SH-SY5Y (cell line): ENCODE data around the gene GEN1.

Source experiments
- GATA2 ChIP-seq: IDR thresholded peaks from 2 replicates; pipeline ENCODE4 v1.6.1; 2011; ENCODE audit warnings: mild to moderate bottlenecking, low read depth, low read length
- GATA3 ChIP-seq: IDR thresholded peaks from 2 replicates; pipeline ENCODE4 v1.6.1; 2011; ENCODE audit warnings: low read depth, mild to moderate bottlenecking, low read length, moderate library complexity

DNA sequence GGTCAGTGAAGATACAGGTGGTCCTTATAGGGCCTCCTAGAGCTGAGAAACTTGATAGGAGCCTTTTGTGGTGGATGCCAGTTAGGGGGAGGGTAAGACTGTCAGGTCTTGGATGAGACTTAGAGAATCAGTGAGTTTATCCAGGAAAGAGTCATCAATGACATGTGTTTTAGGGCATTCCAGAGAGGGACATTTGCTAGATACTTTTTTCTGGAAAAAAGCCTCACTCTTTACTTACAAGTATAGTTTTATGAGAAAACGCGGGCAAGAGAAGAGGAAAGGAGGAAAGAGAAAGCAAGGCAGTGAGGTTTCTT lies 37.8 kb downstream of the GEN1 start:
- TF ChIP-seq GATA2: no peak
- no peak for TF ChIP-seq GATA3
